Activated naive CD4-positive, alpha-beta T cell treated with anti-CD3 and anti-CD28 coated beads, Interleukin-2, amount 50 U/mL, for 16 hours (primary cell): ENCODE data around the gene TNK1.
A peak's percentile ranks its signal among the peaks of the same experiment; 100 is the strongest.
"Not testable (repeated sequence)": the region's sequence is repeated elsewhere in the genome, so short reads cannot be mapped to it uniquely, and the experiment has no call there.

Experiments
- DNase-seq: peaks from one replicate; pipeline ENCODE4 v3.0.0-alpha.2; 2020

TNK1 gene

DNA sequence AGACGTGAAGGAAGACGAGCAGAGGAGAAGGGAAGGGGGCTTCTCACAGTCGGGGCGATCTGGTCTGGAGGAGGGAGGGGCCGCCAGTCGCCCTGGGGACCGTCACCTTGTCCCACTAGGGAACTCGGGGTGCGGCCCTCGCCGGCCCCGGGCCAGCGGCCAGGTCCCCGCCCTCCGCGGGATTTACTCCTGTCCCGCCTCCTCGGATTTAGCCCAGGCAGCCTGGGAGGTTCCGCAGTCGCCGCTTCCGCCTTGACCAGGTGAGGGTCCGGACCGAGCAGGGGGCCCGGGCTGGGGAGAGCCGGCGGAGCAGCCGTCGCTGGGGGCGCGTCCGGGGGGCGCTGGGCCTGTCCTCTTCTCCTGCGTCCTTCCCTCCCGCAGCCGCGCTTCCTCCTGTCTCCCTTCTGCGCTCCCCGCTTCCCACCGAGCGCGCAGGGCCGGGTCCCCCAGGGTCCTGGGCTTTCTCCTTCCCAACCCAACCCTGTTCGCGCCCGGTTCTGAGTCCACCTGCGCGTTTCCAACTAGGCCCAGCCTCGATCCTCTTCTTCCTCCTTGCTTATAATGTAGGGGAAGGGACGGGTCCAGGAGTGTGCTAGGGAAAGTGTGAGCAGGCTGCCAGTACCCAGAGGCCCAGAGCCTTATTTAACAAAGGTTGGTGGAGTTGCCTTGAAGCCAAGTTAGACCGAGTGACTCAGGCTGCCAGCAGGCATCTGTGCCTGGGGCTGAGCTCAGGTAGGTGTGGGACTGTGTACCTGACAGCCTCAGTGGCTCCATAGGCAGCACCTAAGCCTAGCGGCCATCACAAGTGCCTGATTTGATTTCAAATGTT lies at the start of gene TNK1:
Gene TNK1, plus strand, starts transcription at position 235 of the 829 bp plus-strand sequence. CDS start 1,838 bp downstream, outside the sequence.
- DNase-seq = no peak

DNA sequence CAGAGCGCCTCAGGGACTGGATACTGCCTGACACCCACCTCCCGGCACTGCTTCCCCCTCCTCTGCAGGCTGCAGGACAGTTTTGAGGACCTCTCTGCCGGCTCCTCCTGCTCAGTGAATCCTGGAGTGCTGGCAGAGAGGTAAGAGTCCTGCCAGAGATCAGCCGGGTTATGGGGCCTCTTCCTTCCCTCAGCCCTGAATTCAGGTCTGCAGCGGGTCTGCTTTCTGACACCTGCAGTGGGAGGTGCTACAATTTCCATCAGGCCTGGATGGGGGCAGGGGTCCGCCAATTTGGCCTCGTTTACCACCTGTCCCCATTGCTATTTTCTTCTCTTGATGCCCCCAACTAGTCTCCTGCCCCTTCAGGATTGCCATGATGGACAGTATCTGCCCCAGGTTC lies 48.8 kb upstream of the TNK1 start:
- DNase-seq = no peak

DNA sequence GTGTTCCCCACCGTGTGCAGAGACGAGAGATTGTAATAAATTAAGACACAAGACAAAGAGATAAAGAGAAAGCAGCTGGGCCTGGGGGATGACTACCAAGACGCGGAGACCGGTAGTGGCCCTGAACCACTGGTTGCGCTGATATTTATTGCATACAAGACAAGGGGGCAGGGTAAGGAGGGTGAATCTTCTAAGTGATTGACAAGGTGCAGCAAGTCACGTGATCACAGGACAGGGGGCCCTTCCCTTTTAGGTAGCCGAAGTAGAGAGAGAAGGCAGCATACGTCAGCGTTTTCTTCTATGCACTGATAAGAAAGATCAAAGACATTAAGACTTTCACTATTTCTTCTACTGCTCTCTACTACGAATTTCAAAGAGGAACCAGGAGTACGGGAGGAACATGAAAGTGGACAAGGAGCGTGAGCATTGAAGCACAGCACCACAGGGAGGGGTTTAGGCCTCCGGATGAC lies 48.3 kb upstream of the TNK1 start:
- not testable (repeated sequence) for DNase-seq

DNA sequence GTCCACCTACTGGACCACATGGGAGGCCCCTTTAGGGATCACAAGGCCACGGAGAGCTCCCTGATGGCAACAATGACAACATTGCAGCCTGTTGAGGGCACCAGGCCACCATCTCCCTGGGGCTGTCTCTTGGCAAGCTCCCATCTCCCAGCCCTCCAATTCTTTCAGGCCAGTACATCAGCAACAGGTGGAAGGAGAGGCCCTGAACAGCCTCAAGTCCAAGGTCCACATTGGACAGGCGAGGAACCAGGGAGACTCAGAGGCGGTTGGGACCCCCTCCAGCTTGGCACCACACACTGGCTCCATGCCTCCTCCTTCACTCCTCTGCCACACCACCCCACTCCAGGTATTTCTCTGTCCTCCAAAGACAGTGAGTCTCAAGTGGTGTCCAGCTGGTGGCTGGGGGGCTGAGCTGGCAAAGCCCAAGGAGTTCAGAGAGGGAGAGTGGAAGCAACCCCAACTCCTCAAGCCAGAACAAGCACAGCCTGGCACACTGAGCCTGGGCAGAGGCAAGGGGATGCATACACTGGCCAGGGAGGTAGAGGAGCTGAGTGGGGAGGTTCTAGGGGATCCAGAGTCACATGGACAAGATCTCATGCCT lies 45.9 kb upstream of the TNK1 start:
- no peak for DNase-seq

DNA sequence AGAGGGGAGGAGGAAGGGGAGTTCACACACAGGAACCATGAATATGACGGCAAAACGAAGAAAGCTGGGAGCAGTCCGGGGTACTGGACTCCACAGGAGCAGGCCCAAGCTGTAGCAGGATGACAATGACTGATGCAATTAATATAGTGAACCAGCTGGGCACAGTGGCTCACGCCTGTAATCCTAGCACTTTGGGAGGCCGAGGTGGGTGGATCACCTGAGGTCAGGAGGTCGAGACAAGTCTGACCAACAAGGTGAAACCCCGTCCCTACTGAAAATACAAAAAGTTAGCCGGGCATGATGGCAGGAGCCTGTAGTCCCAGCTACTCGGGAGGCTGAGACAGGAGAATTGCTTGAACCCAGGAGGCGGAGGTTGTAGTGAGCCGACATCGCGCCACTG lies 45.1 kb upstream of the TNK1 start:
- DNase-seq = not testable (repeated sequence)

DNA sequence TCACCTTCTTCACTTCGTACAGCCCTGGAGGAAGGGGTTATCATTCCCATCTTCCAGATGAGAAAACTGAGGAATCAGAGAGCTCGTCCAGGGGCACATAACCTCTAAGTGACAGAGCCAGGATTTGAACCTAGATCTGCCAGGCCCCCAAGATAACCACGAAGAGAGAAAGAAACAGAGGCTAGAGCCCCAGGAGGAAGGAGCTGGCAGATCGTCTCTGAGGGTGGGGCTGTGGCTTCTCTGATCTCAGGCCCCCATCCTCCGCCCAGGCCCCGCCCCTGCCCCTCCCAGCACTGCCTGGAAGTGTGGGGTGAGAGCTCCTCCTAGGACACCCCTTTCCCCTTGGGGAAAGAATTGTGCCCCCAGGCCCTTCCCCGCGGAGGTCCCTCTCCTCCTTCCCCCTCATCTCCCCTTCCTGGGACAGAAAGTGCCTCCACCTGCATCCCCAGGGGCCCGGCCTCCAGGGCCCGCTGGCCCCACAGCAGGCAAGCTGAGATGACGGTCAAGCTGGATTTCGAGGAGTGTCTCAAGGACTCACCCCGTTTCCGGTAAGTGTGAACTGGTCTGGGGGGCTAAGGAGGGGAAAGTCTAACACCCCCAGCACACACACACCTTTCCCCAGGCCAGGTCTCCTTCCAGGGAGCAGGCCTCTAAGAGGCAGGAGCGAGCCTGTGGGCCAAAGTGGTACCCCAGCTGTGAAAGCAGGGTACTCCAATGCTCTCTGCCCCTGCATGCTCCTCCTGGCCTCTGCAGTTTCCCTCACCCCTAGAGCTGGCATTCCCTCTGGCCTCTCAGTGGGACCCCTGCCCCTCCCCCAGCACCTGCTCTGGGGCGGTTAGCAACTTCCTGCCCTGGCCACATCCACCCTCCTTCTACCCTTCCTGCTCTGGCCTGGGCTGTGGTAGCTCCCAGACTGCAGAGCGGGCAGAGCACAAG lies 44.4 kb upstream of the TNK1 start, which contains the start of gene ACAP1:
Gene ACAP1, plus strand, starts transcription at position 290 of the 936 bp plus-strand sequence. Its CDS starts 206 bp downstream, at position 496.
- DNase-seq = peak; percentile 83

DNA sequence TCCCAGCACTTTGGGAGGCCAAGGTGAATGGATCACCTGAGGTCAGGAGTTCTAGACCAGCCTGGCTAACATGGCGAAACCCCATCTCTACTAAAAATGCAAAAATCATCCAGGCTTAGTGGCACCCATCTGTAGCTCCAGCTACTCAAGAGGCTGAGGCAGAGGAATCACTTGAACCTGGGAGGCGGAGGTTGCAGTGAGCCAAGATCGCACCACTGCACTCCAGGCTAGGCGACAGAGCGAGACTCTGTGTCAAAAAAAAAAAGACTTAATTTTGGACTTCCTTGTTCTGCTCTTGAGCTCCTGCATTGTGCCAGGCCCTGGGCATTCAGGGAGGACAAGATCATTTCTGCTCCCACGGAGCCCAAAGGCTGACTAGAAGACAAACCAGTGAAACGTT lies 43.3 kb upstream of the TNK1 start:
- not testable (repeated sequence) for DNase-seq

DNA sequence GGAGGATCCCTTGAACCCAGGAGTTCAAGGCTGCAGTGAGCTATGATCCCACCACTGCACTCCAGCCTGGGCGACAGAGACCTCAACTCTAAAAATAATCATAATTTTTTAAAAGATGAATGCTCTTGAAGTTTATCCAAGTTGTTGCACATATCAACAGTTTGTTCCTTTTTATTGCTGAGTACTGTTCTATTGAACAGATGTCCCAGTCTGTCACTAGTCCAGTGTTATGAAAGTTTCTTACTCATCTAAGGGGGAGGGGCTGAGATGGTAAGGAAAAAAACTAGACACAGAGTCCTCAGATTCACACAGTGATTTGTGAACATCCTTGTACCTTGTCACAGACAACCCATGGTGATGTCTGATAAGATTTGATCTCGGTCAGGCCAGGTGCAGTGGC lies 40.7 kb upstream of the TNK1 start:
- no peak for DNase-seq

DNA sequence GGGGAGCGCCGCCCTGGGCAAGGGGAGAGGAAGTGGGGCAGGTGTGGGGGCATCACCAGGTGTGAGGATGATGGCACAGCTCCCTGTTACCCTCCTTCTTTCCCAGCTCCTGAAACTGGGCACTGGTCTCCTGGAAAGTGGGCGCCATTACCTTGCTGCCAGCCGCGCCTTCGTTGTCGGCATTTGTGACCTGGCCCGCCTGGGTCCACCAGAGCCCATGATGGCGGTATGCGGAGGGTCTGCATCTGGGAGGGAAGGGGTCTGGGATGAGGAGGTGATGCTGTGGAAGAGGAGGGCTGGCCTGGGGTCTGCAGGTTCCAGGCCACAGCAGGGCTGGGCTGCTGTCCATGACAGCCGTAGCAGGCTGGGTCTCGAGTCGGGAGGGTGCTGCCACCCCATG lies 39.0 kb upstream of the TNK1 start:
- no peak for DNase-seq

DNA sequence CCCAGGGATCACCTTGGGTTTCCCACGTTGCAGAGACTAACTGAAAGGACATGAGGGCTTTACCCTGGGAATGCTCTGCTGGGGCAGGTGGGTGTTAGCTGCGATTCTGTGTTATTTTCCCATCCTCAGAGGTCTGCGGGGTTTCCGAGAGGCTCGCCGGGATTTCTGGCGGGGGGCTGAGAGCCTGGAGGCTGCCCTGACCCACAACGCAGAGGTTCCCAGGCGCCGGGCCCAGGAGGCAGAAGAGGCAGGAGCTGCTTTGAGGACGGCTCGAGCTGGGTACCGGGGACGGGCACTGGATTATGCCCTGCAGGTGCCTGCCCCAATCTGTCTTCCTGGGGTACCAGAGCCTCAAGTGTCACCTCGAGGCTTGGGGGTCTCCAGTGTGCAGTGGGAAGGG lies 37.6 kb upstream of the TNK1 start:
- DNase-seq = no peak

DNA sequence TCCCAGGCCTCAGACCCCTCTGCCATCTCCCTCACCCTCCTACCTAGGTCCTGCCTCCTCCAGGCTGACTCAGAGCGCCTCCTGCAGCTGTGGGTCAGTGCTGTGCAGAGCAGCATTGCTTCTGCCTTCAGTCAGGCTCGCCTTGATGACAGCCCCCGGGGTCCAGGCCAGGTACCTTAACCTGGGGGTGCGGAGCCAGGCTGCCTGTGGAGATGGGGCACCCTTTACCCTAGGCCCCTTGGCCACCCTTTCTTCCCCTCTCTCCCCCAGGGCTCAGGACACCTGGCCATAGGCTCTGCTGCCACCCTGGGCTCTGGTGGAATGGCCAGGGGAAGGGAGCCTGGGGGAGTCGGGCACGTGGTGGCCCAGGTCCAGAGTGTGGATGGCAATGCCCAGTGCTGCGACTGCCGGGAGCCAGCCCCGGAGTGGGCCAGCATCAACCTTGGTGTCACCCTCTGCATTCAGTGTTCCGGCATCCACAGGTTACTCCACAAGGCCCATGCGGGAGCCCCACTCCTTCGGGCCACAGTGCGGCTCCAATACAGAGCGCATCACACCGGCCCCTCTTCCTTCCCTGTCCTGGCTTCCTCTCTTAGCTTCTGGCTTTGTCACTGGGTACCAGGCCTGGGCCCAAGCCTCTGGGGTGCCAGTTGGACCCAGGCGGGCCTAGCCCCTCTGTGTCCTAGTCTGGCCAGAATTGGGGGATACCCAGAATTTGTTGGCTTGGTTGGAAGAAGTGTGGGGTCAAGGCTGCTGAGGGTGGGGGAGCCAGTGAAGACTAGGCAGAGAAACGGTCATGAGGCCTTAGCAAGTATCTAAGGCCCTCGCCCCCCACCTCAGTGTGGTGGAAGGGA lies 33.9 kb upstream of the TNK1 start:
- no peak for DNase-seq

DNA sequence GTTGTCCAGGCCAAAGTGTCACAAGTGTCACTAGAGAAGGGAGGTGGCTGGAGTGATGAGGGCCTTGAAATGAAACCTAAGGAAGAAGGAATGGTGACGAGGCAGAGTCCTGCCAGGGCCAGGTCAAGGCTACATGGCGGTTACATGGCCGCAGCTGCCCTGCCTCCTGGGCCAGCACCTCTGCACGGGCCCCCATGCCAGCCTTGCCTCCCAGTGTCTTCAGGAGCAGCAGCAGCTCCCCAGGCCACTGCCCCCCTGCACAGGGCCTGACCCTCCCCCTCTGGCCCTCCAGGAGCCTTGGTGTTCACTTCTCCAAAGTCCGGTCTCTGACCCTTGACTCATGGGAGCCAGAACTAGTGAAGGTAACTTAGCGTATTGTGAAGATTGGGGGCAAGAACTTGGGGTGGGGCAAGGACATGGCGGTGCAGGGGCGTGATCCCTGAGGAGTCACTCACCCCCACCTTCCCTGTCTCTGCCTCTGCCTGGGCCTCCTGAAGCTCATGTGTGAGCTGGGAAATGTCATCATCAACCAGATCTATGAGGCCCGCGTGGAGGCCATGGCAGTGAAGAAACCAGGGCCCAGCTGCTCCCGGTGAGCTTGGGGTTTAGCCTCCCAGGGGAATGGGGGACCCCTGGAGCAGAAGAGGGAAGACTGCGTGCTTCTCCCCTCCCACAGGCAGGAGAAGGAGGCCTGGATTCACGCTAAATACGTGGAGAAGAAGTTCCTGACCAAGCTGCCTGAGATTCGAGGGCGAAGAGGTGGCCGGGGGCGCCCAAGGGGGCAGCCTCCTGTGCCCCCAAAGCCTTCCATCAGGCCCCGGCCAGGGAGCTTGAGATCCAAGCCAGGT lies 33.0 kb upstream of the TNK1 start:
- no peak for DNase-seq

DNA sequence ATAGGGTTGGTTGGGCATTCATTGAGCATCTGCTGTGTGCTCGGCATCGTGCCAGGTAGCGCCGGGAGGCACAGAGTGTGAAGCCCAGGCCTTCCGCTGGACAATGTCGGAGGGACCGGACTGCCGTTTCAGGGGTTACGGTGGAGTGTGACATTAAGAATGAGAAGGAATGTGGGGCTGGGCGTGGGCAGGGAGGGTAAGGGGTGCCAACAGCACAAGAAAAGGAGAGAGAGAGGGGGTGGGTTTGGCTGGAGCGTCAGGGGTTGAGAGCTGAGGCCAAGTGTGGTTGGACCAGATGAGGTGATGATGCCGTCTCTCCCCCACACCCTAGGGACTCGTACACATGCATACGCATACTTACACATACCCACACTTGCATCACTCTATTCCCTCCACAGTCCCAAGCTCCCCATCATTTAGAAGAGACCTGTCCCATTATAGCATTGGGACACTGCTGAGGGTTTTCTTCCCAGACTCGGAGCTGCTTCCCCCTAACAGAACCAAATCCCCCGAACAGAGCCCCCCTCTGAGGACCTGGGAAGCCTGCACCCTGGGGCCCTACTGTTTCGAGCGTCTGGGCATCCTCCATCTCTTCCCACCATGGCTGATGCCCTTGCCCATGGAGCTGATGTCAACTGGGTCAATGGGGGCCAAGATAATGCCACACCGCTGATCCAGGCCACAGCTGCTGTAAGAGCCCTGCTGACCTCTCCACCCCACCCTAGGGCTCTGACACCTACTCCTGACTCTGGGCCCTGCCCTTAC lies 32.2 kb upstream of the TNK1 start:
- no peak for DNase-seq

DNA sequence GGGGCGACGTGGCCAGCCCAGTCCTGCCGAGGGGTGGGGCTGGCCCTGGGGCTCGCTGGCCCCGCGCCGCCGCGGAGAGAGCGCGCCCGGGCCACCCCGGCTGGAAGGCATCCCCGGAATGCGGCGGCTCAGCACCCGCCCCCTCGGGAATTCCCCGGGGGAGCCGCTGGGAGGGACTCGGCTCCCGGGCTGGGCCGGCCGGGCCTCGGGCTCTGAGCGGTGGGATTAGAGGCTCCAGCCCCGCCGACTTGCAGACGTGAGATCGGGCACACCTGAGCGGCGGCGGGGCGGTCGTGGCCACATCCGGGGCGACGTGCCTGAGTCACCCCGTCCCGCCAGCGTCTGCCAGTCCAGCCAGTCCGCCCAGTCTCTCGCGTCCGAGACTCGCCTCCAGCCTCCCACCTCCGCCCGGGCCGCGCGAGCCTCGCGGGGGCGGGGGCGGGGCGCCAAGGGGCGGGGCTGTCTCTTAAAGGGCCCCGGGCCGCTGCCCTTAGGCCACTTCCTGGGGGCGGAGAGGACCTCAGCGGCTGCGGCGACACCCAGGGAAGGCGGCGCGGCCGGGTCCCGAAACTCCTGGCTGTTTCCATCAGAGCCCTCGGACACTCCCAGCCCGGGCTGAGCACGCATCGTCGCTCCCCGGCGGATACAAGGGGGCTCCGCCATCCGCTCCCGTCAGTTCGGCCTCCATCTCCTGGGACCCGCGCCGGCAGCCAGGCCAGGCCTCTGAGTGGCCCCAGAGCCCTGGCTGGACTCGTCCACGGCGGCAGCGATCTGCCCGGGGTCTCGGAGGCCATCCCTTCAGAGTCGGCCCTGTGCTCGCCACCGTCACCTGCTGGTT lies 29.0 kb upstream of the TNK1 start, which contains the start of gene KCTD11:
Gene KCTD11, plus strand, starts transcription at position 498 of the 838 bp plus-strand sequence.
- DNase-seq = peak; percentile 54

DNA sequence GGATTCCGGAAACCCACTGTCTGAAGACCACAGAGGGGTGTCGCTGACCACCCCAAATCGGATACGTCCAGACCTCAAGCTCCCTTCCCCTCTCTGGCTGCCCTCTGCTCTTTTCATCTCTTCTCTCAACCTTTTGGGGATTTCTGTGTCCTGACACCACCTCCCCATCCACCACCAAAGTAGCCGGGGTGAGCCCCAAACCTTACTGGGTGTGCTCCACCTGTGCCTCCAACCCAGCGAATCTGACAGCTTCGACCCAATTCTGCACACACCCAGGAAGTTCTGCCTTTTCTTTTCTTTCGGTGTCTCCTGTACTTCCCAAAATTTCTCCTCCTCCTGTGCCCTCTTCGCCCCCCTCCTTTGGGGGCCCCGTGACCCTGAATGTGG lies 28.4 kb upstream of the TNK1 start:
- no peak for DNase-seq

DNA sequence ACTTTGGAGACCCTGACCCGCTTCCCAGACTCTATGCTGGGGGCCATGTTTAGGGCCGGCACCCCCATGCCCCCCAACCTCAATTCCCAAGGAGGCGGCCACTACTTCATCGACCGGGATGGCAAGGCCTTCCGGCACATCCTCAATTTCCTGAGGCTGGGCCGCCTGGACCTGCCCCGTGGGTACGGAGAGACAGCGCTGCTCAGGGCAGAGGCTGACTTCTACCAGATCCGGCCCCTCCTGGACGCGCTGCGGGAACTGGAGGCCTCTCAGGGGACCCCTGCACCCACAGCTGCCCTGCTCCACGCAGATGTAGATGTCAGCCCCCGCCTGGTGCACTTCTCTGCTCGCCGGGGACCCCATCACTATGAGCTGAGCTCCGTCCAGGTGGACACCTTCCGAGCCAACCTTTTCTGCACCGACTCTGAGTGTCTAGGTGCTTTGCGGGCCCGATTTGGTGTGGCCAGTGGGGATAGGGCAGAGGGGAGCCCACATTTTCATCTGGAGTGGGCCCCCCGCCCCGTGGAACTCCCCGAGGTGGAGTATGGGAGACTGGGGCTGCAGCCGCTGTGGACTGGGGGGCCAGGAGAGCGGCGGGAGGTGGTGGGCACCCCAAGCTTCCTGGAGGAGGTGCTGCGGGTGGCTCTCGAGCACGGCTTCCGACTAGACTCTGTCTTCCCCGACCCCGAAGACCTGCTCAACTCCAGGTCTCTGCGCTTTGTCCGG lies 27.8 kb upstream of the TNK1 start:
- no peak for DNase-seq

DNA sequence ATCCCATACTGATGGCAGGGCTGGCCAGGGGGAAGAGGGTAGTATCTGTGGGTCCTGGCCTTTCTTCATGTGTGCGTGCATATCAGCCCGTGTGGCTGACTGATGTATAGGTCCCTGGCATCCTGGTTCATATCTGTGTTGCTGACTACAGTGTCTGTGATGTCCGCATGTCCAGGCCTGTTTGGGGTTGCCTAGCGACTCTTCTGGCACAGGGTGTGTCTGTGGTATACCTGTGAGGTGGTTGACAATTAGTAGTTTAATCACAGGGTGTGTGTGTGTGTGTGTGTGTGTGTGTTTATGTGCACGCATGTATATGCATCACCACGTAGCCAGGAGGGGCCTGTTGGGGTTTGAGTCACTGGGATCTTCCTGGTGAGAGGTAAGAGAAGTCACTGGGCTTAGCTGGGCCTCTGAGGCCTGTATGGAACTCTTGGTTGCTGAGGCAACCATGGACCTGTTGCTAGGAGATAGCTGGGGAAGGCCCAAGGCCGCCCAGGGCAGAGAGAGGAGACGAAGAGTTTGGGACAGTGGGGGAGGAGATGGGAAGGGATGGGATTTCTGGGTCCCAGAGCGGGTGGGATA lies 26.5 kb upstream of the TNK1 start:
- no peak for DNase-seq

DNA sequence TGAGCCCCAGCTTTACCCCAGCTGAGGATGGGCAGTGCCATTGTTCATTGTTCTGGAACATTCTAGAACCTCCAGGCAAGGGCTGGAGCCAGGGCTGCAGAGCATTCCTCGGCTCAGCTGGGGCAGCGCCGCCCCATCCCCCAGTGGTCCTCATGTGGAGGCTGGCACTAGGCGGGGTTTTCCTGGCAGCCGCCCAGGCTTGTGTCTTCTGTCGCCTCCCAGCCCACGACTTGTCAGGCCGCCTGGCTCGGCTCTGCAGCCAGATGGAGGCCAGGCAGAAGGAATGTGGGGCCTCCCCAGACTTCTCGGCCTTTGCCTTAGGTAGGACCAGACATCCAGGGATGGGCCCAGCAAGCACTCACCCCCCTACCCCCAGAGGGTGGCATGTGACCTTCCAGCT lies 25.8 kb upstream of the TNK1 start, which contains the start of gene TMEM95:
Gene TMEM95, plus strand, starts transcription at position 104 of the 400 bp plus-strand sequence. Its CDS starts 49 bp downstream, at position 153.
- no peak for DNase-seq
